Ishikawa (cell line): ENCODE measurements around the gene CACNA1A.

Experiments
- CEBPB ChIP-seq: IDR thresholded peaks from 2 replicates; pipeline ENCODE4 v1.6.1; 2012
- CREB1 ChIP-seq: IDR thresholded peaks from 2 replicates; pipeline ENCODE4 v1.6.1; 2012; ENCODE audit warnings: low read depth
- EGR1 ChIP-seq: IDR thresholded peaks from 2 replicates; pipeline ENCODE4 v1.6.1; 2012
- EP300 ChIP-seq: IDR thresholded peaks from 2 replicates; pipeline ENCODE4 v1.6.1; 2012; ENCODE audit warnings: borderline replicate concordance
- MAX ChIP-seq: IDR thresholded peaks from 2 replicates; pipeline ENCODE4 v1.6.1; 2012
- NFIC ChIP-seq: IDR thresholded peaks from 2 replicates; pipeline ENCODE4 v1.6.1; 2012
- RAD21 ChIP-seq: IDR thresholded peaks from 2 replicates; pipeline ENCODE4 v1.6.1; 2012; ENCODE audit warnings: low read depth
- REST ChIP-seq: IDR thresholded peaks from 2 replicates; pipeline ENCODE4 v1.6.1; 2012; ENCODE audit warnings: low read depth, mild to moderate bottlenecking
- TAF1 ChIP-seq: IDR thresholded peaks from 2 replicates; pipeline ENCODE4 v1.6.1; 2012; ENCODE audit warnings: low read depth, mild to moderate bottlenecking
- TCF12 ChIP-seq: IDR thresholded peaks from 2 replicates; pipeline ENCODE4 v1.6.1; 2012; ENCODE audit warnings: low read depth
- TEAD4 ChIP-seq: IDR thresholded peaks from 2 replicates; pipeline ENCODE4 v1.6.1; 2012
- USF1 ChIP-seq: IDR thresholded peaks from 2 replicates; pipeline ENCODE4 v1.6.1; 2012
- YY1 ChIP-seq: IDR thresholded peaks from 2 replicates; pipeline ENCODE4 v1.6.1; 2012; ENCODE audit warnings: low read depth
- ZBTB7A ChIP-seq: IDR thresholded peaks from 2 replicates; pipeline ENCODE4 v1.6.1; 2012; ENCODE audit warnings: low read depth

CACNA1A gene

GRCh38 chr19:13211426-13212308, 294.6 kb downstream of the CACNA1A start:
- TF ChIP-seq YY1 (no peak), TEAD4 (no peak), REST (no peak), EGR1 (no peak), MAX (no peak)

GRCh38 chr19:13210941-13211340, 295.3 kb downstream of the CACNA1A start:
- no peak for TF ChIP-seq CEBPB
- no peak for TF ChIP-seq USF1

GRCh38 chr19:13210339-13210775, 295.9 kb downstream of the CACNA1A start:
- TF ChIP-seq CEBPB = no peak
- TF ChIP-seq NFIC = no peak
- no peak for TF ChIP-seq USF1
- TF ChIP-seq TAF1 = no peak
- no peak for TF ChIP-seq CREB1
- TF ChIP-seq EP300 = no peak
- TF ChIP-seq TCF12 = no peak
- TF ChIP-seq RAD21 = no peak
- no peak for TF ChIP-seq REST
- TF ChIP-seq EGR1 = no peak
- no peak for TF ChIP-seq YY1
- no peak for TF ChIP-seq TEAD4

- no peak for TF ChIP-seq USF1
- no peak for TF ChIP-seq ZBTB7A
- no peak for TF ChIP-seq YY1
- TF ChIP-seq EP300 = no peak
- no peak for TF ChIP-seq MAX
- TF ChIP-seq TCF12 = no peak
- no peak for TF ChIP-seq TAF1
- TF ChIP-seq TEAD4 = no peak
- TF ChIP-seq REST = no peak
- TF ChIP-seq EGR1 = no peak
- TF ChIP-seq NFIC = no peak
Observed at GRCh38 chr19:13209484-13210338, 296.6 kb downstream of the CACNA1A start.
